H1 (cell line): ENCODE measurements around the gene HOMER2. TPM values are rescaled to one million over a fixed set of nuclear protein-coding genes. Genes with fewer than 3 reads are reported as not detected.

Experiments
- CTCF ChIP-seq, 3 experiments: IDR thresholded peaks; 1 replicate in 2 of 3; 2 replicates in 1 of 3; pipeline versions ENCODE4 v1.5.1 to v1.6.1; 2011; ENCODE audit warnings: low read length in 3 of 3, mild to moderate bottlenecking in 3 of 3, inconsistent platforms in 2 of 3, low read depth in 1 of 3, moderate library complexity in 1 of 3; ENCODE audit not compliant: insufficient read depth in 1 of 3; ENCODE audit errors: control extremely low read depth in 1 of 3
- polyA plus RNA-seq, 7 experiments: library from polyadenylated mRNA; depleted of rRNA in 3 of 7; stranded (reverse) in 5 of 7; unstranded in 2 of 7; fragments of >200 nt in 5 of 7; fragments of 200-250 nt in 2 of 7; gene quantifications; 1 replicate in 5 of 7; 2 replicates in 1 of 7; 4 replicates in 1 of 7; pipeline versions ENCODE4 v1.2.1 to v1.2.3, GENCODE V29; 2011 to 2013; ENCODE audit warnings: missing spikeins in 2 of 7, mixed read lengths in 2 of 7
- total RNA-seq: library from RNA; stranded (reverse); fragmentation: NEBNext Ultra II Directional; extraction: Animal tissue kit (Norgen Biotek cat#: 25700); gene quantifications from 2 replicates; pipeline ENCODE4 v1.2.1, GENCODE V29; 2021

Gene HOMER2
- total and polyA plus RNA-seq, 2 of the 8 experiments (the other 6 are each of a cell fraction or from before 2014, with no cell fraction given): 12.5 to 27.6 TPM

- no peak for TF ChIP-seq CTCF (IDR thresholded peaks at IDR 0.05; ENCODE audit: control extremely low read depth in 1 of 3, insufficient read depth in 1 of 3, low read depth in 1 of 3, low read length in 3 of 3)
These were observed 41.8 kb downstream of the HOMER2 start (continued) for GRCh38 chr15:82910721-82911120.
